Glutamatergic neuron (in vitro differentiated cells): ENCODE measurements around the gene PTGR3. TPM values are rescaled to one million over a fixed set of nuclear protein-coding genes. Genes with fewer than 3 reads are reported as not detected.
A peak's percentile ranks its signal among the peaks of the same experiment; 100 is the strongest.

Source experiments
- DNase-seq: peaks from one replicate; pipeline ENCODE4 v3.0.0; 2022
- H3K27ac Mint-ChIP-seq: one replicate; pipeline ENCODE4 v1.8.0; 2020; ENCODE audit warnings: mild to moderate bottlenecking, mixed read lengths, inconsistent platforms; ENCODE audit not compliant: unreplicated experiment
- H3K27me3 Mint-ChIP-seq: one replicate; pipeline ENCODE4 v1.8.0; 2020; ENCODE audit warnings: mild to moderate bottlenecking, moderate library complexity, mixed read lengths, inconsistent platforms; ENCODE audit not compliant: unreplicated experiment
- H3K36me3 Mint-ChIP-seq: one replicate; pipeline ENCODE4 v1.8.0; 2020; ENCODE audit warnings: mild to moderate bottlenecking, mixed read lengths, inconsistent platforms; ENCODE audit not compliant: unreplicated experiment
- H3K4me1 Mint-ChIP-seq: one replicate; pipeline ENCODE4 v1.8.0; 2020; ENCODE audit warnings: mild to moderate bottlenecking, low read depth, mixed read lengths, inconsistent platforms; ENCODE audit not compliant: unreplicated experiment
- H3K4me3 Mint-ChIP-seq: one replicate; pipeline ENCODE4 v1.8.0; 2020; ENCODE audit warnings: mild to moderate bottlenecking, mixed read lengths, inconsistent platforms; ENCODE audit not compliant: unreplicated experiment
- H3K9me3 Mint-ChIP-seq: one replicate; pipeline ENCODE4 v1.8.0; 2020; ENCODE audit warnings: mild to moderate bottlenecking, moderate library complexity, mixed read lengths, inconsistent platforms; ENCODE audit not compliant: unreplicated experiment
- CTCF ChIP-seq: fragments of 200-600 bp; sonication (generic); IDR thresholded peaks from one replicate; pipeline ENCODE4 v1.5.0; 2021; ENCODE audit not compliant: partially characterized antibody, unreplicated experiment
- total RNA-seq: library from RNA; stranded (reverse); fragmentation: NEBNext Ultra II Directional; extraction: Animal tissue kit (Norgen Biotek cat#: 25700); gene quantifications from one replicate; pipeline ENCODE4 v1.2.1, GENCODE V29; 2021; ENCODE audit not compliant: unreplicated experiment

The PTGR3 gene
- total RNA-seq, 1 donor from 2014 or later: 20.4 TPM

- H3K9me3 Mint-ChIP-seq: no peaks in the 10 kb centered on the region
Observed at GRCh38 chr18:75229437-75229836, 20.5 kb upstream of the PTGR3 start.

GRCh38 chr18:75228967-75229366, 20.0 kb upstream of the PTGR3 start:
- H3K4me1 Mint-ChIP-seq: peaks cover 6% of the 10 kb centered on the region
- H3K4me3 Mint-ChIP-seq: no peak overlapping the region
- DNase-seq: no peak
- H3K27me3 Mint-ChIP-seq: no peaks in the 10 kb centered on the region
- no peaks in the 10 kb centered on the region for H3K36me3 Mint-ChIP-seq
- TF ChIP-seq CTCF: no peak
- H3K9me3 Mint-ChIP-seq: no peaks in the 10 kb centered on the region
- H3K27ac Mint-ChIP-seq: no peak overlapping the region

More at GRCh38 chr18:75229437-75229836, 20.5 kb upstream of the PTGR3 start:
- Mint-ChIP-seq H3K27me3 (no peaks in the 10 kb centered on the region), H3K36me3 (no peaks in the 10 kb centered on the region), H3K4me3 (no peak overlapping the region), H3K27ac (no peak overlapping the region), H3K4me1 (peaks cover 2% of the 10 kb centered on the region)
- DNase-seq: no peak
- TF ChIP-seq CTCF: no peak

GRCh38 chr18:75227535-75228296, 18.8 kb upstream of the PTGR3 start:
- Mint-ChIP-seq H3K36me3 (no peaks in the 10 kb centered on the region), H3K4me1 (peaks cover 12% of the 10 kb centered on the region), H3K27me3 (no peaks in the 10 kb centered on the region), H3K4me3 (no peak overlapping the region), H3K27ac (no peak overlapping the region), H3K9me3 (no peaks in the 10 kb centered on the region)
- no peak for DNase-seq
- TF ChIP-seq CTCF: no peak

- Mint-ChIP-seq H3K36me3 (no peaks in the 10 kb centered on the region), H3K27ac (peak overlapping the region; percentile 68), H3K4me1 (peaks cover 16% of the 10 kb centered on the region), H3K4me3 (no peak overlapping the region), H3K27me3 (no peaks in the 10 kb centered on the region), H3K9me3 (no peaks in the 10 kb centered on the region)
- no peak for DNase-seq
- no peak for TF ChIP-seq CTCF
Observed at GRCh38 chr18:75226956-75227316, 18.0 kb upstream of the PTGR3 start.

GRCh38 chr18:75226286-75226955, 17.5 kb upstream of the PTGR3 start:
- no peak for TF ChIP-seq CTCF
- no peaks in the 10 kb centered on the region for H3K36me3 Mint-ChIP-seq
- no peak overlapping the region for H3K4me3 Mint-ChIP-seq
- H3K4me1 Mint-ChIP-seq: peaks cover 16% of the 10 kb centered on the region
- peak overlapping the region; percentile 68 for H3K27ac Mint-ChIP-seq
- DNase-seq: peak; percentile 41
- no peaks in the 10 kb centered on the region for H3K9me3 Mint-ChIP-seq
- H3K27me3 Mint-ChIP-seq: no peaks in the 10 kb centered on the region
